Omental fat pad (tissue), 4 donors: ENCODE measurements around the gene LTC4S. TPM values are rescaled to one million over a fixed set of nuclear protein-coding genes. Genes with fewer than 3 reads are reported as not detected.

Experiments used
- ATAC-seq: fragments of 150-250 bp; one replicate; pipeline ENCODE4 v1.9.1; 2016; ENCODE audit warnings: mild to moderate bottlenecking, moderate library complexity; ENCODE audit not compliant: low FRiP score
- DNase-seq: peaks from one replicate; pipeline ENCODE4 v3.0.0-alpha.2; 2019; ENCODE audit warnings: low spot score
- total RNA-seq, 4 donors: library from RNA; depleted of rRNA; stranded (reverse); fragments of >200 nt; gene quantifications; one replicate each; pipeline ENCODE4 v1.1.0, GENCODE V29; 2016
- TF ChIP-seq, protein P1 (sequence below), 3 donors: fragments of 450-650 bp; IDR thresholded peaks; one replicate each; pipeline ENCODE4 v1.5.1; 2016 to 2017; ENCODE audit warnings: antibody characterized with exemption in 3 of 3, mild to moderate bottlenecking in 3 of 3, moderate library complexity in 2 of 3

LTC4S gene
- total RNA-seq, 4 donors from 2014 or later, result 7.1 to 15.1 (median 12.0) TPM

DNA sequence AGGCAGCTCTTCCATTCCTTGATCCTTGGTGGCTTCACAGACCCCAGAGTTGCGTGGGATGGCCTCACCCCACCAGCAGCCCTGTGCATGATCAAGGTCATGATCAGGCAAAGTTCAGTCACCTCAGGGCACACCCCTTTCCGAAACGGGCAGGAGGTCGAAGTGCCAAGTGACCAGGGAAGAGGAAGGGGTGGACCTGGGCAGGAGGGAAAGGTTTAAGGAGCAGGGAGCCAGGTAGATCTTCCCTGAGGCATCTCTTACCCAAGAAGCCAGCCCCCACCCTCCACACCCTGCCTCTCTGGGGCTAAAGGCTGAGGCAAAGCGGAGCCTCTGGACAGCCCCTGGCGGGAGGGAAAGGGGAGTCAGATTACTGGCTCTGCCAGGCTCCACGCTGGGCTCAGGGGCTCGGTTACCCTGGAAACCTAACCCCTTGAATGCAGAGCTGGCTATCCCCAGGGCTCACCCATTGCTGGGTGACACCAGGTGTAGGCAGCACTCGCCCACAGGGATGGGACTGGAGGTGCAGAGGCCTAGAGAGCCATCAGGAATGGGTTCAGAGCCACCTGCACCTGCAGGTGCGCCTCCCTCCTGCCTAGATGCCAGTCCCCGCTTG lies 9.3 kb downstream of the LTC4S start:
- TF ChIP-seq, protein P1, sequence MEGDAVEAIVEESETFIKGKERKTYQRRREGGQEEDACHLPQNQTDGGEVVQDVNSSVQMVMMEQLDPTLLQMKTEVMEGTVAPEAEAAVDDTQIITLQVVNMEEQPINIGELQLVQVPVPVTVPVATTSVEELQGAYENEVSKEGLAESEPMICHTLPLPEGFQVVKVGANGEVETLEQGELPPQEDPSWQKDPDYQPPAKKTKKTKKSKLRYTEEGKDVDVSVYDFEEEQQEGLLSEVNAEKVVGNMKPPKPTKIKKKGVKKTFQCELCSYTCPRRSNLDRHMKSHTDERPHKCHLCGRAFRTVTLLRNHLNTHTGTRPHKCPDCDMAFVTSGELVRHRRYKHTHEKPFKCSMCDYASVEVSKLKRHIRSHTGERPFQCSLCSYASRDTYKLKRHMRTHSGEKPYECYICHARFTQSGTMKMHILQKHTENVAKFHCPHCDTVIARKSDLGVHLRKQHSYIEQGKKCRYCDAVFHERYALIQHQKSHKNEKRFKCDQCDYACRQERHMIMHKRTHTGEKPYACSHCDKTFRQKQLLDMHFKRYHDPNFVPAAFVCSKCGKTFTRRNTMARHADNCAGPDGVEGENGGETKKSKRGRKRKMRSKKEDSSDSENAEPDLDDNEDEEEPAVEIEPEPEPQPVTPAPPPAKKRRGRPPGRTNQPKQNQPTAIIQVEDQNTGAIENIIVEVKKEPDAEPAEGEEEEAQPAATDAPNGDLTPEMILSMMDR (IDR thresholded peaks at IDR 0.05), result no peak
- DNase-seq, result no peak
- ATAC-seq, result no peak

DNA sequence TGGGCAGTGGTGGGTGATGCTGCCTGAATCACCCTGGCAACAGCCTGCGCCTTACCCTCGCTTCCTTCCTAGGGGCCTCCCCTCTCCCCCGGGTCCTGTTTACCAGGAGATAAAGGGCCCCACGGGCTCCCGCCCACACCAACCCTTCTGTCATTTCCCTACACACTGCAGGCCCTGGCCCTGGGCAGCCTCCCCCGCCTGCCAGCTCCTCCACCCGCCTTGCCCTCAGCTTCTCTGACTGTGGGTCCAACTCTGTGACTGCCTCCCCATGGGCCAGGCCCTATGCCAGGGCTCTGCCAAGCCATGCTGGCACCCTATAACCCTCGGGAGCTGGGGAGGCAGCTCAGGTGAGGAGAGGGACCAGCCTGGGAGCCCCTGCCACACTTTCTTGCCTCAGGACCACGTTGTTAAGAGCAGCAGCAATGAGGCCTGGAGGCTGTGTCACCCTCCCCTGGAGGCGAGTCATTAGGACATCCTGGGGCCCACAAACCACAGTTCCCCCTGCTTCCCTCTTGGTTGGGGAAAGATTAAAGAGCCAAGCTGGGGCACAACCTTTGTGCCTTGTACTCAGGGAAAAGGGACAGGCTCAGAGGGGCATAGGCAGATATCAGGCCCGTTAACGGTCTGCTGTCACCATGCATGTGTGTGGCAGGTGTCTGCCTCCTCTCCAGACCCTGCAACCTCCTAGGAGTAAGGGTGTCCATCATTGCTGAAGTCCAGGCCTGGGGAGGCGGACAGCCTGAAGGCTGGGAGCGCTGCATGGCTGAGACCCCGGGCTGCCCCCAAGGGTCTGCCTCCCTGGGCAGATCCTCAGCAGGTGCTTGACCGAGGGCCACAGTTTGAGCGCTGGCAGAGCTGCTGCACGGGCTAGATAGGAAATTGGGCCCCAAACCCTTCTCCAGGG lies 10.1 kb downstream of the LTC4S start:
- TF ChIP-seq, protein P1 (IDR thresholded peaks at IDR 0.05), result no peak
- ATAC-seq (no peak), DNase-seq (no peak)

DNA sequence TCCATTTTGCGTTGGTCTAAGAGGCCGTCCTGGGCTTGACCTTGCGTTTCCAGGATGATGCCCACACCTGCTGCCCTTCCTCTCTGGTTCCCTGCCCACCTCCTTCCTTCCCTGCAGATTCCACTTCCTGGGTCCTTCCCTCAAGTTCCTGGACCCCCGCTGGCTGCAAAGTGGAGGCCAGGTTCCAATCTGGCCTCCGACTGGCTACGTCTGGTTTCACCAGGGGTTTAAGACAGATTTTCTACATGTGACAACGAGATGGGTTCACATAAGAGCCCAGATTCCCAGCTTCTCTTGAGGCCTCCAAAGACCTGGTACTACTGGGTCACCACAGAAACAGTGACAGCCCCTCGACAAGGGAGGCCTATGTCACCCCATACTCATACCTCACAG lies 10.8 kb downstream of the LTC4S start:
- ATAC-seq, result no peak
- DNase-seq, result no peak
- TF ChIP-seq, protein P1 (IDR thresholded peaks at IDR 0.05), result no peak

DNA sequence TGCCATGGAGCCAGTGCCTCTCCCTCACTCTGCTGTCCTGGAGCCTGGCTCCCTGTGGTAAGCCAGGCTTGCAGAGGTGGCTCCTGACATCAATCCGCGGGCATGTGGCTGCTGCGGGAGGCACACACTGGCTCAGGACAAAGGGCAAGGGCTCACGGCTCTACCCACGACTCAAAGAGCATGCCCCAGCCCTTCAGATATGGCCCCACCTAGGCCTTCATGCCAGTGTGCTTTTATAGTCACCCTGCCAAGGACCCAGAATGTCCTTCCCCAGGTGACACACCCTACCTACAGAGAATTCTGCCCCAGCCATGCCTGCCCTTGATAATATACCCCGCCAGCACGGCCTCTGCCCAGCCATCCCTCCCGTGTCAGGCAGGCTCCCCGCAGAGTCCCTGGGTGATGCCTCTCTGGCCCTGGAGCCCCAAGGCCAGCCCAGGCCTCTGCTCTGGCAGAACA lies 11.3 kb downstream of the LTC4S start:
- ATAC-seq, result no peak
- TF ChIP-seq, protein P1 (IDR thresholded peaks at IDR 0.05), result no peak
- DNase-seq, result no peak

DNA sequence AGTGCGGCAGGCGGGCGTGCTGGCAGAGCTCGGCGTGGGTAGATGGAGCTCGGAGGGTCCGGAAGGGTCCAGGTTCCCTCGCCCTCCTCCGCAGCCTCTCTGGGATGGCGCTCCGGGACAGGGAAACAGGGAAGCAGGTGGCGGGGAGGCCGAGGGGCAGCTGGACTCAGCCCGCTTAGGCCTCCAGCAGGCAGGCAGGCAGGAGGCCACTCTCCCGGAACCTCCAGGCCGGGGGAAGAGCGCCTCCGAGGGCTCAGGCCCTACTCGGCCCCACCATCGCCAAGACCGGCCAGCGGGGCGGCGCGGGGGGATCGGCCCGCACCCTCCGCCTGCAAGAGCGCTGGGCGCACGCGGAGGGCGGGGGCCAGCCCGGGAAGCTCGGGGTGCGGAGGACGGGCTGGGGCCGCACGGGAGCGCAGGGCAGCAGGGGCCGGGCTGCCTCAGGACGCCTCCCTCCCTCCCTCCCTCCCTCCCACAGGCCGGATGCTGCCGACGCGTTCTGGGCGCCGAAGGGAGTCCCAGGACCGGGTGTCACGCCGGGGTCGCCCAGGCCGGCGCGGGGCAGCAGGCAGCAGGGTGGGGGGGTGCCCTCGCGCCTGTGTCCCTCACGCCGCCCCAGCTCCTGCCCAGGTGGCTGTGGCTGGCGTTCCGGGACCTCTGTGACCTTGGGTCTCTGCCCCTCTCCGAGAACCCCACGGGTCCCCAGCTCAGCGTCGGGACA lies 11.9 kb downstream of the LTC4S start:
- TF ChIP-seq, protein P1 (IDR thresholded peaks at IDR 0.05), result no peak
- ATAC-seq (peak; percentile 28), DNase-seq (no peak)

DNA sequence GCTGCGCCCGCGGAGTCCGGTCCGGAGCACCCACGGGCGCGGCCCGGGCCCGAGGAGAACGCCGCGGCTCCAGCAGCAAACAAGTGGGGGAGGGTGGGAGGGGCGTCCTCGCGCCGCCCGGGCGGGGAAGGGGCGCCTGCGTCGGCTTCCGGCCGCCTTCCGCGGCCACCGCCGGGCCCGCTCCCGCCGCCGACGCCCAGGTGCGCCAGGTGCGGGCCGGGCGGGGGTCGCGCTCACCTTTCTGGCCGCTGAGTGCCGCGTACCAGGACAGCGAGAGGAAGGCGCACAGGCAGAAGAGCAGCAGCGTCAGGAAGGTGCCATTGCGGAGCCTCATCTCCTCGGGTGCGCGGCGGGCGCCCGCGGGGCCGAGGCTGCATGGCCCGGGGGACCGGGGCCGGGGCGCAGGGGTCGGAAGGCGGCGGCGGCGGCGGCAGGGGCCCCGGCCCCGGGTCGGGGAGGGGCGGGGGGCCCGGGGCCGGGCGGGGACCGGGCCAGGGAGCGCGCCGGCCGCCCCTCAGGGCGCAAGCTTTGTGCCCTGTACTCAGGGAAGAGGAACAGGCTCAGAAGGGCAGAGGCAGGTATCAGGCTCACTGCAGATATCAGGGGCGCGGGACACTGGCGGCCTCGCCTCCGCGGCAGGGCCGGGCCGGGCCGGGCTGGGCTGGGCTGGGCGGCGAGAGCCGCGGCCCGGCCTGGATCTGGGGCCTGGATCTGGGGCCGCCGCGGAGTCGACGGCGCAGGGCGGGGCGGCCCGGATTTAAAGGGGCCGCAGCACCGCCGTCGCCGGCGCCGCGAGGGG lies 12.7 kb downstream of the LTC4S start, which contains the start of gene MGAT4B:
MGAT4B (minus strand) TSS at position 617 of the 799 bp plus-strand sequence; CDS start at position 334, 283 bp downstream.
- no peak for DNase-seq
- peak; percentile 87 for ATAC-seq
- TF ChIP-seq, protein P1 (IDR thresholded peaks at IDR 0.05), result no peak
